GM12878 (cell line): ENCODE measurements around the gene KCTD12. TPM values are rescaled to one million over a fixed set of nuclear protein-coding genes. Genes with fewer than 3 reads are reported as not detected.

Source experiments
- ATAC-seq: fragments of 200-7000 bp; cut with Tn5 transposase; 3 replicates; pipeline ENCODE4 v1.9.1; 2020; ENCODE audit warnings: mild to moderate bottlenecking, moderate library complexity
- BruUV-seq: library from RNA; stranded (reverse); fragments of 400-500 nt; replicated peaks from 2 replicates; lab custom pipeline; 2021; lab: Mats Ljungman, UMichigan
- CTCF ChIA-PET: fragments of 300-600 bp; sonication (Branson Sonifier 250); formaldehyde crosslinking; extraction: SDS; loops from one replicate; lab custom pipeline; 2021; ENCODE audit warnings: inconsistent platforms; lab: Yijun Ruan, JAX
- POLR2A ChIA-PET: fragments of 350-600 bp; formaldehyde crosslinking; extraction: SDS; loops from one replicate; lab custom pipeline; 2021; ENCODE audit warnings: inconsistent platforms; lab: Charles Lee
- RAD21 ChIA-PET: fragments of 300-600 bp; sonication (Branson Sonifier 250); formaldehyde crosslinking; loops from one replicate; lab custom pipeline; 2023; ENCODE audit warnings: antibody characterized with exemption; ENCODE audit not compliant: unreplicated experiment; lab: Charles Lee
- SMC1A ChIA-PET: fragments of 300-600 bp; sonication (Branson Sonifier 250); formaldehyde crosslinking; loops from one replicate; lab custom pipeline; 2023; ENCODE audit not compliant: unreplicated experiment, uncharacterized antibody; lab: Charles Lee
- DNase-seq: peaks from one replicate; pipeline ENCODE4 v3.0.0-alpha.2; 2011; ENCODE audit warnings: low read depth, low spot score
- FAIRE-seq: peaks from 3 replicates; lab custom pipeline; 2011; peaks lifted over from hg19 to GRCh38; lab: Jason Lieb, UNC
- H2AFZ ChIP-seq: 2 replicates; pipeline ENCODE4 v1.6.0; 2011; ENCODE audit warnings: low read depth, low read length, control low read depth; ENCODE audit not compliant: control insufficient read depth
- H3K27ac ChIP-seq: 2 replicates; pipeline ENCODE4 v1.5.1; 2011; ENCODE audit warnings: control low read depth; ENCODE audit not compliant: control insufficient read depth, insufficient read depth
- H3K27me3 ChIP-seq, 2 experiments: replicated peaks in 1 of 2; 2 replicates each; pipeline versions ENCODE4 v1.6.0 to v1.6.1; 2011; ENCODE audit warnings: low read length in 1 of 2; ENCODE audit not compliant: control insufficient read depth in 2 of 2, insufficient read depth in 2 of 2
- H3K36me3 ChIP-seq, 2 experiments: 2 replicates each; pipeline ENCODE4 v1.5.1; 2011; ENCODE audit warnings: low read length in 1 of 2; ENCODE audit not compliant: control insufficient read depth in 2 of 2, insufficient read depth in 2 of 2
- H3K4me1 ChIP-seq: 2 replicates; pipeline ENCODE4 v1.6.1; 2011; ENCODE audit warnings: mild to moderate bottlenecking, low read length, moderate library complexity, mixed read lengths; ENCODE audit not compliant: control insufficient read depth, insufficient read depth
- H3K4me2 ChIP-seq: 2 replicates; pipeline ENCODE4 v1.6.0; 2011; ENCODE audit warnings: control low read depth; ENCODE audit not compliant: control insufficient read depth, insufficient read depth
- H3K4me3 ChIP-seq: fragments of 200-600 bp; sonication (generic); 2 replicates; pipeline ENCODE4 v1.5.1; 2016
- H3K79me2 ChIP-seq: 2 replicates; pipeline ENCODE4 v1.6.0; 2011; ENCODE audit warnings: low read length; ENCODE audit not compliant: control insufficient read depth, insufficient read depth
- H3K9ac ChIP-seq: 2 replicates; pipeline ENCODE4 v1.8.0; 2011; ENCODE audit warnings: low read length, control low read depth, mixed read lengths; ENCODE audit not compliant: control insufficient read depth, insufficient read depth
- H3K9me3 ChIP-seq: replicated peaks from 3 replicates; pipeline ENCODE4 v1.5.1; 2011; ENCODE audit warnings: mild to moderate bottlenecking, low read length; ENCODE audit not compliant: control insufficient read depth, insufficient read depth
- H4K20me1 ChIP-seq: 2 replicates; pipeline ENCODE4 v1.6.0; 2011; ENCODE audit not compliant: control insufficient read depth, insufficient read depth
- ATF7 ChIP-seq: fragments of 450-650 bp; IDR thresholded peaks from 2 replicates; pipeline ENCODE4 v1.6.1; 2016; ENCODE audit warnings: low read depth, mild to moderate bottlenecking
- CBX5 ChIP-seq: sonication (generic); IDR thresholded peaks from 2 replicates; pipeline ENCODE4 v1.6.1; 2016; ENCODE audit warnings: low read depth, moderate library complexity, mild to moderate bottlenecking, inconsistent platforms
- CHD4 ChIP-seq: fragments of 200-600 bp; sonication (generic); IDR thresholded peaks from 2 replicates; pipeline ENCODE4 v1.6.1; 2016; ENCODE audit warnings: mild to moderate bottlenecking
- CREM ChIP-seq: IDR thresholded peaks from 2 replicates; pipeline ENCODE4 v1.6.1; 2014; ENCODE audit warnings: antibody characterized with exemption, low read depth
- E2F8 ChIP-seq: fragments of 450-650 bp; IDR thresholded peaks from 2 replicates; pipeline ENCODE4 v1.6.1; 2018; ENCODE audit warnings: mild to moderate bottlenecking, low read depth, moderate library complexity; ENCODE audit not compliant: partially characterized antibody
- EZH2 ChIP-seq: IDR thresholded peaks from 2 replicates; pipeline ENCODE4 v1.6.1; 2012; ENCODE audit warnings: low read depth, mild to moderate bottlenecking, control low read depth, inconsistent platforms, low read length, borderline replicate concordance; ENCODE audit not compliant: control insufficient read depth
- HCFC1 ChIP-seq: fragments of 150-350 bp; IDR thresholded peaks from 2 replicates; pipeline ENCODE4 v1.6.1; 2014; ENCODE audit warnings: low read length
- HDAC2 ChIP-seq: fragments of 200-600 bp; sonication (generic); IDR thresholded peaks from 2 replicates; pipeline ENCODE4 v1.6.1; 2017
- MTA2 ChIP-seq: fragments of 450-650 bp; IDR thresholded peaks from 2 replicates; pipeline ENCODE4 v1.6.1; 2016; ENCODE audit warnings: low read depth, mild to moderate bottlenecking, moderate library complexity
- MTA3 ChIP-seq: IDR thresholded peaks from 2 replicates; pipeline ENCODE4 v1.6.1; 2012; ENCODE audit warnings: low read length, inconsistent platforms, borderline replicate concordance
- MXI1 ChIP-seq: fragments of 150-350 bp; IDR thresholded peaks from 2 replicates; pipeline ENCODE4 v1.6.1; 2011; ENCODE audit warnings: low read depth, mild to moderate bottlenecking, inconsistent platforms, low read length, improper control_type of control experiment
- NFXL1 ChIP-seq: fragments of 450-650 bp; IDR thresholded peaks from 2 replicates; pipeline ENCODE4 v1.6.1; 2017; ENCODE audit warnings: antibody characterized with exemption, mild to moderate bottlenecking, borderline replicate concordance
- PRDM15 ChIP-seq: fragments of 450-650 bp; formaldehyde crosslinking; IDR thresholded peaks from 2 replicates; pipeline ENCODE4 v1.4.0; 2020; ENCODE audit warnings: mild to moderate bottlenecking, moderate library complexity
- RAD21 ChIP-seq: IDR thresholded peaks from 2 replicates; pipeline ENCODE4 v1.6.1; 2011; ENCODE audit warnings: mild to moderate bottlenecking, low read depth, low read length, moderate library complexity; ENCODE audit not compliant: insufficient read depth
- SMAD5 ChIP-seq: IDR thresholded peaks from 2 replicates; pipeline ENCODE4 v1.6.1; 2016; ENCODE audit warnings: antibody characterized with exemption, low read depth
- SMC3 ChIP-seq: IDR thresholded peaks from 2 replicates; pipeline ENCODE4 v1.6.1; 2011; ENCODE audit warnings: low read length, improper control_type of control experiment, borderline replicate concordance
- STAT1 ChIP-seq: fragments of 450-650 bp; conservative IDR thresholded peaks from 2 replicates; pipeline ENCODE4 v1.6.1; 2014; ENCODE audit warnings: antibody characterized with exemption, mild to moderate bottlenecking
- TCF12 ChIP-seq: IDR thresholded peaks from 2 replicates; pipeline ENCODE4 v1.6.1; 2011; ENCODE audit warnings: low read depth, mild to moderate bottlenecking, low read length
- TCF7 ChIP-seq: IDR thresholded peaks from 2 replicates; pipeline ENCODE4 v1.6.1; 2014; ENCODE audit warnings: antibody characterized with exemption, borderline replicate concordance
- ZNF217 ChIP-seq: fragments of 450-650 bp; IDR thresholded peaks from 2 replicates; pipeline ENCODE4 v1.6.1; 2017; ENCODE audit warnings: antibody characterized with exemption, mild to moderate bottlenecking
- ZZZ3 ChIP-seq: IDR thresholded peaks from 2 replicates; pipeline ENCODE4 v1.6.1; 2011; ENCODE audit warnings: low read depth; ENCODE audit not compliant: control insufficient read depth, insufficient read length
- WGBS: methylation state at CpG from one replicate; pipeline ENCODE4 v1.1.6; 2016; ENCODE audit warnings: low lambda C conversion rate; ENCODE audit not compliant: insufficient replicate concordance, insufficient coverage; ENCODE audit errors: missing lambda C conversion rate; 5-methylcytosine and 5-hydroxymethylcytosine counted together
- in situ Hi-C: fragments of 300-500 bp; cut with MboI; formaldehyde crosslinking; loops from 9 replicates; pipeline ENCODE4 v1.14.3; 2018; ENCODE audit warnings: mixed read lengths
- intact Hi-C: fragments of 100-400 bp; cut with micrococcal nuclease; formaldehyde crosslinking; loops from one replicate; pipeline ENCODE4 v1.14.2; 2022; ENCODE audit not compliant: unreplicated experiment
- polyA plus RNA-seq, 11 experiments: library from polyadenylated mRNA; depleted of rRNA in 4 of 11; unstranded in 6 of 11; stranded (reverse) in 5 of 11; fragments of >200 nt; fragmentation: Nextera tagmentation in 4 of 11; fragmentation: Illumina TruSeq in 1 of 11; extraction: Ambion mirVana in 4 of 11; extraction: Trizol in 1 of 11; gene quantifications; 1 replicate in 1 of 11; 2 replicates in 10 of 11; pipeline versions ENCODE4 v1.2.1 to v1.2.3, GENCODE V29; 2011 to 2016; ENCODE audit warnings: inconsistent platforms in 2 of 11, missing spikeins in 2 of 11, low read depth in 1 of 11
- total RNA-seq, 4 experiments: library from RNA; depleted of rRNA in 3 of 4; stranded (reverse); fragments of >200 nt in 3 of 4; fragmentation: Illumina TruSeq in 1 of 4; extraction: Trizol in 1 of 4; gene quantifications; 2 replicates each; pipeline versions ENCODE4 v1.2.1 to v1.2.3, GENCODE V29; 2013 to 2021

The KCTD12 gene
- total and polyA plus RNA-seq, 10 of the 15 experiments (the other 5 are each of a cell fraction or from before 2014, with no cell fraction given): 0.24 to 2.9 (median 0.92) TPM

DNA sequence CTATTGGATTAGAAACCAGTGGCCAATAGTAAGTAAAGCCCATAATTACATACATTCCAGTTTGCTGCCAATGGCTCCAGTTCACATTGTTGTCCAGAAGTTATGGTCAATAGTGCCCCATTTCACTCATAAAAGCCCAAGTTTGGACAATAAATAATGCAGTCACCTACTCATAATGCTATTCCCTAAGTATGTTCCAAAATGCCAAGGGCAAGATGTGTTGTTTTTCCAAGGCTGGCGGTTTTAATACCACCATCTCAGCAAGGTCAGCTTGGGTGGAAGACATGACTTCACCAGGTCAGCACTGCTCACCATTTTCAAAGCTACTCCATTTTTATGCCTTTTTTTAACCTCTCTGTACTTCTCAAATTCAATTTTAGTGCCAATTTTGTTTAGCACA lies 32.7 kb downstream of the KCTD12 start (continued):
- no peak for TF ChIP-seq MTA3
- no peak for TF ChIP-seq CBX5

GRCh38 chr13:76852986-76853385 lies 33.2 kb downstream of the KCTD12 start:
- Histone ChIP-seq H3K4me3 (no peak overlapping the region), H3K9me3 (no peaks in the 10 kb centered on the region), H3K27me3 (no peaks in the 10 kb centered on the region; a peak in 1 of 4 replicates), H4K20me1 (no peaks in the 10 kb centered on the region), H3K79me2 (no peaks in the 10 kb centered on the region), H3K9ac (no peak overlapping the region), H3K4me1 (no peaks in the 10 kb centered on the region), H2AFZ (no peak overlapping the region), H3K4me2 (no peak overlapping the region), H3K27ac (no peak overlapping the region), H3K36me3 (no peaks in the 10 kb centered on the region)
- WGBS: 3% methylated on average over 2 of the region's 2 CpGs
- TF ChIP-seq STAT1: no peak
- TF ChIP-seq TCF12: no peak
- TF ChIP-seq SMC3: no peak
- TF ChIP-seq MTA2: no peak
- TF ChIP-seq CREM: no peak
- TF ChIP-seq PRDM15 (CRISPR knock-in tag): no peak
- no peak for TF ChIP-seq ZNF217
- TF ChIP-seq RAD21: no peak
- no peak for TF ChIP-seq MXI1
- TF ChIP-seq HDAC2: no peak
- no peak for TF ChIP-seq TCF7
- no peak for TF ChIP-seq NFXL1
- TF ChIP-seq ZZZ3: no peak
- no peak for TF ChIP-seq CHD4
- no peak for TF ChIP-seq E2F8
- TF ChIP-seq SMAD5: no peak
- no peak for TF ChIP-seq ATF7
- TF ChIP-seq HCFC1: no peak
- TF ChIP-seq EZH2: no peak
- RAD21 ChIA-PET: no interaction called here
- SMC1A ChIA-PET: interaction anchor here (1.0 kb wide), 1 partner anchor 51 kb away, joined by 3 read pairs; no protein-coding TSS in a partner anchor
- FAIRE-seq (no peak), ATAC-seq (no peak), DNase-seq (no peak)
- POLR2A ChIA-PET: no interaction called here
- BruUV-seq: no TSS peak
- CTCF ChIA-PET: no interaction called here
- intact Hi-C loops (no loop called here), in situ Hi-C loops (no loop called here)
